ENCODE results near the gene ZNF287.
"Not testable (repeated sequence)": the region's sequence is repeated elsewhere in the genome, so short reads cannot be mapped to it uniquely, and the experiment has no call there.

GRCh38 chr17:16525556-16525955, 43.4 kb downstream of the ZNF287 start:
- not testable (repeated sequence) for TF ChIP-seq CTCF, EP300 (IDR thresholded peaks at IDR 0.05)
